HG03039 (cell line): Measurements from ENCODE around the gene PTAR1.

Experiments used
- ATAC-seq: cut with Tn5 transposase; IDR thresholded peaks from one replicate; pipeline ENCODE4 v1.9.1; 2021; ENCODE audit warnings: mild to moderate bottlenecking, moderate library complexity; ENCODE audit not compliant: unreplicated experiment

PTAR1 gene

DNA sequence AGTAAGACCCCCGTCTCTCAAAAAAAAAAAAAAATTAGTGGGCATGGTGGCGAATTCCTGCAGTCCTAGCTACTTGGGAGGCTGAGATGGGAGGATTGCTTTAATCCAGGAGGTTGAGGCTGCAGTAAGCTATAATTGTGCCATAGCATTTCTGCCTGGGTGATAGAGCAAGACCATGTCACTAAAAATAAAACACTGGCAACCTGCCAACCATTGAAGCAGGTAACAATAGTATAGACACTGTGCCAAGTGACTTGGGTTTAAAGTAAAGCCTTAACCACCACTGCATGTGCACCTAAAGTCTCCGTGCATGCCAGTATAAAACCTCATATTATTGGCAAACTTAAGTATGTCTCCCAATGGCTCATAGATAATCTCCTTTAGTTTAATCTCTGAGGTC, 84.2 kb downstream of the PTAR1 start:
- ATAC-seq: no peak

- ATAC-seq: no peak
Observed at GRCh38 chr9:69674716-69675438, 84.9 kb downstream of the PTAR1 start.

DNA sequence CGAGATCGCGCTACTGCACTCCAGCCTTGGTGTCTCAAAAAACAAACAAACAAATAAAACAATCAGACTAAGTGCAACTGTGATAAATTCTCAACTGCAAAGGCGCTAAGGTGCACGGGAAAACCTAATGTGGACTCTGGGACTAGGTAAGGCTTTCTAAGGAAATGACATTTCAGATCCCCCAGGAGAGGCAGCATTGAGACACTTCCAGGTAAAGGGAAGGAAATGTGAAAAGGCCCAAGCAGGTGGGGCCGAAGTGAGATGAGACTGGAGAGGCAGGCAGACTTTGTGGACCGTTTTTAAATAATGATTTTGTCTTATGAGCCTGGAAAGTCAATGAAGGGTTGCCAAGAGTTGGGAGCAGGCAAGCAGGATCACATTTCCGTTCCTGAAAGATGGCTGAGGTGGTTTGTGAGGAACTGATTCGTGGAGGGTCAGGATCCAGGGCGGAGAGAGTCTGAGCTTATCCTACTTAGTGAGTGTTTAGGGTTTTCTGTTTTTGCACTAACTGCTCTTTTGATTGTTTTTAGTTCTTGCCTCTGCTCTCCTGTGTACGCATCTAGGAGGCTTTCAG, 85.6 kb downstream of the PTAR1 start:
- no peak for ATAC-seq

DNA sequence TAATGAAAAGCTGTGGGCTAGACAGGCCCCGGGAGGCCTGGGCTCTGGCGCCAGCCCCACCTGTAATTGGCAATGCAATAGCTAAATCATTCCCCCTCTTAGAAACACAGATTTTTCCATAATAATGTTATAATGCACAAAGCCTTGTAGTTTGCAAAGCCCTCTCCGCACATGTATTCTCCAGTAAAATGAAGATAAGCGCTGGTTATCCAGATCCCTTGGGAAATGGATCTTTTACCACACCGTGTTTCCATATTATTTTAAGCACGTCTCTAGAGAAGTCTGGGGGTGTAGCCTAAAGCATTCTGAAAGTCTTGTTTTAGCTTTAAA, 86.5 kb downstream of the PTAR1 start:
- ATAC-seq: no peak

DNA sequence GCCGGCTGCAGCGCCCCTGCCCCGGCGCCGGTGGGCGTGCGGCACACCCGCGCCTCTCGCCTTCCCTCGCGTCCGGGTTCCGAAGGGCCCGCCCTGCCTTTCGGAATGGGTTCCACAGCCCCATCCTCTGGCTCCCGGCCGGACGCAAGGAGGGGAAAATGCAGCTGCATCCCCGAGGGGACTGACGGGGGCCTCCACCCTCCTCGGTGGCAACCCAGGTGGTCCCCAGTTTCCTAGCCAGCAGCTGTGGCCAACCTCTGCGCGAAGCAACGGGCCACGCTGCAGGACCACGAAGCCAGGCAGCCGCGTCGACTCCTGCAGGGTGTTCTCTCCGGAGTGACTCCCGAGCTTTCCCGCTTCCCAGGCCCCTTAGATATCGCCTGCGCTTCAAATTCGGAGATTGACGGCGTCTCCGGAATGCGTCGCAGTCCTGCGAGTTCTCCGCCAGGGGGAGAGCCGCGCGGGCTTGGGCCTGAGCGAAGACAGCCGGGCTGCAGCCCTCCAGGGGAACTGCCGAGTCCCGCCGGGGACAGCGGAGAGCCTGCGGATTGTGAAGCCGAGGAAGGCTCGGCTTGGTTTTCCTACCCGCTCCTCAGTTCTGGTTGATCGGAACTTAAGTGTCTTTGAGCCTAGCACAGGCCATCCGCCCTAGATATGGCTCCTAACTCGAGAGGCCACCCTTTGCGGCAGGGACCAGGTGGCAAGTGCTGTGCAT, 87.1 kb downstream of the PTAR1 start:
- ATAC-seq: peak; percentile 93

DNA sequence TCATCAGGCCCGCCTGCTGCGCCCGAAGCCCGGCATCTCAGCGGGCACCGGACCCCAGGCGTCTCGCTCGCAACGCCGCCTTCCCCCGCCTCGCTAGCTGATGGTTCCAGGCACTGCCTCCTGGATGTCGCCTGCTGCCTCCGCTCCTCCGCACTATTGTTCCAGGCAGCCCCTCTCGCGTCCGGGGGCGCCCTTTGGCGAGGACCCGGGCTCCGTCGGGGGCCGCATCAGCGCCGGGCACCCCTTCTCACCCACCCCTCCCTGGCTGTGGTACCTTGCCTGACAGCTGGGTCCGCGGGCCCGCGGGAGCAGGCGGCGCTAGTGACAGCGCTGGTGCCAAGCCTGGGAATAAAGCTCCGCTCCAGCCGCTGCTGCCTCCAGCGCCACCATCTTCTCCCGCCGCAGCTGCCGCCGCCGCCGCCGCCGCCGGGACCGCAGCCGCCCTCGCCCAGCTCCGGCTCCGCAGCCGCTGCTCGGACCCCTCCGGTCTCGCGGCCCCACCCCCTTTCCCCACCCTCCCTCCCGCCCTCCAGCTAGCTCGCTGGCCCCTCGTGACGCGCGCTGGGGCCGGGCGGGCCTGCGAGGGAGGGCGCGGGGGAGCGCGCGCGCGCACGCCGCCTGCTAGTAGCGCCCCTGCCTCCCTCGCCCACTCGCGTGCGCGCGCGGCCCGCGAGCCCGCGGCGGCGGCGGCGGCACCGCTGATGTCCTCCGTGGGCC, 87.8 kb downstream of the PTAR1 start, which contains the start of gene APBA1:
TSS of gene APBA1 (minus strand) at position 493 of the 717 bp plus-strand sequence.
- ATAC-seq: peak; percentile 35

DNA sequence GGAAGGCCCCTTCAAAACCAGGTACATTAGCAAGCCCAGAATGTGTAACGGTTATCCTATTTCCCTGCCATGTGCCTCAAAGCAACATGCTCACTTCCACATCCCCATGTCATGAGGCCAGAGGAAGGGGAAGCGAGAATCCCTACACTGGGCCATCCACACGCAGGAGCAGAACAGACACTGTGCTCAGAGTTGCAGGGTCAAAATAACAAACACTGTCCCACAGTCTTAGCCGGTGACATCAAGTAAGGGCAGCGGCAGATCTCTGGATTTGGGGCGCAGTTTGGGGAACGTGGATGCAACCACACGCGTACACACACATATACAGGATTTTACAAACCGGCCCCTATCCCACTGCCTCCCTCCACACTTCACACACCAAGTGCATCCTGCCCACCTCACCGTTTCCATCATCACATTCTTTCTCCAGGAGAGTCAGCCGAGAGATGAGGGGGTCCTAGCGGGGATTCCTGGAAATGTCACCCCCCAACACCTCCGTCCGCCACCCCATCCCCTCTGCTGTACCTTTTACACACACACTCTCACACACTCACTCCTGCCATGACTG, 88.4 kb downstream of the PTAR1 start:
- ATAC-seq: no peak

- ATAC-seq: no peak
Observed at GRCh38 chr9:69667306-69667705, 92.5 kb downstream of the PTAR1 start.

- ATAC-seq: no peak
Observed at GRCh38 chr9:69660304-69660703, 99.5 kb downstream of the PTAR1 start.
